Adrenal gland (tissue), 12 donors: ENCODE data around the gene CELF2. TPM values are rescaled to one million over a fixed set of nuclear protein-coding genes. Genes with fewer than 3 reads are reported as not detected.

Source experiments
- DNase-seq, 7 donors: peaks; one replicate each; pipeline ENCODE4 v3.0.0-alpha.2; 2019 to 2020
- H3K27ac ChIP-seq, 5 donors: fragments of 200-600 bp; sonication (generic) in 4 of 5; 1 replicate in 3 of 5; 2 replicates in 2 of 5; pipeline versions ENCODE4 v1.5.1 to v1.8.0; 2016 to 2020; ENCODE audit warnings: mild to moderate bottlenecking in 1 of 5
- H3K27me3 ChIP-seq: fragments of 200-600 bp; 2 replicates; pipeline ENCODE4 v1.8.0; 2021
- H3K36me3 ChIP-seq, 2 donors: fragments of 200-600 bp; replicated peaks in 1 of 2; 1 replicate in 1 of 2; 2 replicates in 1 of 2; pipeline versions ENCODE4 v1.5.1 to v1.8.0; 2018 to 2022
- H3K4me1 ChIP-seq, 2 donors: fragments of 200-600 bp; replicated peaks in 1 of 2; 1 replicate in 1 of 2; 2 replicates in 1 of 2; pipeline versions ENCODE4 v1.5.1 to v1.8.0; 2018 to 2021
- H3K4me3 ChIP-seq, 4 donors: fragments of 200-600 bp; sonication (generic) in 3 of 4; one replicate each; pipeline ENCODE4 v1.5.1; 2016 to 2018
- H3K9me3 ChIP-seq, 3 donors: fragments of 200-600 bp; sonication (generic) in 1 of 3; replicated peaks in 1 of 3; 1 replicate in 2 of 3; 2 replicates in 1 of 3; pipeline versions ENCODE4 v1.5.1 to v1.8.0; 2016 to 2021
- POLR2A ChIP-seq, 2 donors: fragments of 450-650 bp; IDR thresholded peaks; one replicate each; pipeline ENCODE4 v1.6.1; 2017; ENCODE audit warnings: antibody characterized with exemption in 2 of 2, mild to moderate bottlenecking in 2 of 2, moderate library complexity in 1 of 2
- WGBS, 4 donors: extraction: QIAGEN DNeasy Blood & Tissue Kit in 2 of 4; methylation state at CpG; one replicate each; pipeline versions ENCODE4 v1.1.5 to v1.1.7; 2013 to 2017; 5-methylcytosine and 5-hydroxymethylcytosine counted together
- intact Hi-C, 2 donors: fragments of 100-400 bp; cut with DNase I; formaldehyde crosslinking; loops; one replicate each; pipeline versions ENCODE4 v1.14.1 to v1.15.0; 2022 to 2023
- polyA plus RNA-seq, 3 donors: library from polyadenylated mRNA; stranded (reverse); fragments of 200-250 nt in 2 of 3; fragments of 350-450 nt in 1 of 3; fragmentation: Illumina TruSeq in 1 of 3; extraction: RNeasy Lipid Tissue Mini Kit (QIAGEN cat#74804) in 1 of 3; gene quantifications; one replicate each; pipeline ENCODE4 v1.2.3, GENCODE V29; 2013 to 2014
- total RNA-seq, 9 donors: library from RNA; depleted of rRNA in 4 of 9; stranded (reverse); fragments of >200 nt in 4 of 9; fragments of 120-200 nt in 1 of 9; fragmentation: NEBNext Ultra II Directional in 1 of 9; extraction: Animal tissue kit (Norgen Biotek cat#: 25700) in 1 of 9; gene quantifications; one replicate each; pipeline versions ENCODE4 v1.1.0 to v1.2.4, GENCODE V29; 2013 to 2023
- TF ChIP-seq, protein P1 (sequence below), 6 experiments: fragments of 450-650 bp in 4 of 6; fragments of 200-600 bp in 2 of 6; sonication (generic) in 1 of 6; IDR thresholded peaks; 1 replicate in 5 of 6; 2 replicates in 1 of 6; pipeline versions ENCODE4 v1.5.1 to v1.8.0; 2016 to 2021; ENCODE audit warnings: antibody characterized with exemption in 6 of 6, mild to moderate bottlenecking in 2 of 6, moderate library complexity in 1 of 6
- donor health status: healthy with polysubstance abuse.
- donor health status: Bipolar disorder and iron deficiency.
- donor health status: DM: yes; HTN: yes; CAD: no.
- donor health status: DM: no; HTN: no; CAD: no.
- donor health status: DM: no; HTN: no; CAD: no.
- donor health status: DM: yes; HTN: yes; CAD: no.

CELF2 gene
- total and polyA plus RNA-seq, 12 donors = 2.7 to 26.0 (median 10.3) TPM

DNA sequence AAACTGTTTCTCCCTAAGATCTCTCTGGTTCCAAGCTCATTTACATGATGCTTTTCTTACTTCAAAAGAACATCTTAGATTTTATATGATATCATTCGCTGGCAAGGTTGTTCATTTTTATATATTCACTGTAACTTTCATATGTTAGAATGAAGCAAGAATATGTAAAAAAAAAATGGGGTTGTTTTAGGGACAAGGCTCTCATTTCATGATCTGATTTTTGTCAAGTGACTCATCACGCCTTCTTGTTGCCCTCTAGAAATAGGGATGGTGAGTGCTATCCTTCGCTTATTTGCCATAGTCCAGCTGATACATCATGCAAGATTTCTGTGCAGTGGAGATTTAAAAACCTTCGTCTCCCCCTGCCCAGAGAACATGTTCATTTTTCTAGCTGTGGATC lies 14.0 kb upstream of the CELF2 start:
- H3K27ac ChIP-seq = no peak overlapping the region
- no peak for DNase-seq
- intact Hi-C loops = no loop called here
- no peaks in the 10 kb centered on the region for H3K27me3 ChIP-seq
- no peaks in the 10 kb centered on the region for H3K36me3 ChIP-seq
- H3K4me3 ChIP-seq = no peak overlapping the region
- 72 to 89% (median 75%) methylated on average over 4 of the region's 4 CpGs for WGBS, 4 donors
- no peaks in the 10 kb centered on the region for H3K9me3 ChIP-seq
- TF ChIP-seq, protein P1, sequence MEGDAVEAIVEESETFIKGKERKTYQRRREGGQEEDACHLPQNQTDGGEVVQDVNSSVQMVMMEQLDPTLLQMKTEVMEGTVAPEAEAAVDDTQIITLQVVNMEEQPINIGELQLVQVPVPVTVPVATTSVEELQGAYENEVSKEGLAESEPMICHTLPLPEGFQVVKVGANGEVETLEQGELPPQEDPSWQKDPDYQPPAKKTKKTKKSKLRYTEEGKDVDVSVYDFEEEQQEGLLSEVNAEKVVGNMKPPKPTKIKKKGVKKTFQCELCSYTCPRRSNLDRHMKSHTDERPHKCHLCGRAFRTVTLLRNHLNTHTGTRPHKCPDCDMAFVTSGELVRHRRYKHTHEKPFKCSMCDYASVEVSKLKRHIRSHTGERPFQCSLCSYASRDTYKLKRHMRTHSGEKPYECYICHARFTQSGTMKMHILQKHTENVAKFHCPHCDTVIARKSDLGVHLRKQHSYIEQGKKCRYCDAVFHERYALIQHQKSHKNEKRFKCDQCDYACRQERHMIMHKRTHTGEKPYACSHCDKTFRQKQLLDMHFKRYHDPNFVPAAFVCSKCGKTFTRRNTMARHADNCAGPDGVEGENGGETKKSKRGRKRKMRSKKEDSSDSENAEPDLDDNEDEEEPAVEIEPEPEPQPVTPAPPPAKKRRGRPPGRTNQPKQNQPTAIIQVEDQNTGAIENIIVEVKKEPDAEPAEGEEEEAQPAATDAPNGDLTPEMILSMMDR (IDR thresholded peaks at IDR 0.05) = no peak
- no peaks in the 10 kb centered on the region for H3K4me1 ChIP-seq

DNA sequence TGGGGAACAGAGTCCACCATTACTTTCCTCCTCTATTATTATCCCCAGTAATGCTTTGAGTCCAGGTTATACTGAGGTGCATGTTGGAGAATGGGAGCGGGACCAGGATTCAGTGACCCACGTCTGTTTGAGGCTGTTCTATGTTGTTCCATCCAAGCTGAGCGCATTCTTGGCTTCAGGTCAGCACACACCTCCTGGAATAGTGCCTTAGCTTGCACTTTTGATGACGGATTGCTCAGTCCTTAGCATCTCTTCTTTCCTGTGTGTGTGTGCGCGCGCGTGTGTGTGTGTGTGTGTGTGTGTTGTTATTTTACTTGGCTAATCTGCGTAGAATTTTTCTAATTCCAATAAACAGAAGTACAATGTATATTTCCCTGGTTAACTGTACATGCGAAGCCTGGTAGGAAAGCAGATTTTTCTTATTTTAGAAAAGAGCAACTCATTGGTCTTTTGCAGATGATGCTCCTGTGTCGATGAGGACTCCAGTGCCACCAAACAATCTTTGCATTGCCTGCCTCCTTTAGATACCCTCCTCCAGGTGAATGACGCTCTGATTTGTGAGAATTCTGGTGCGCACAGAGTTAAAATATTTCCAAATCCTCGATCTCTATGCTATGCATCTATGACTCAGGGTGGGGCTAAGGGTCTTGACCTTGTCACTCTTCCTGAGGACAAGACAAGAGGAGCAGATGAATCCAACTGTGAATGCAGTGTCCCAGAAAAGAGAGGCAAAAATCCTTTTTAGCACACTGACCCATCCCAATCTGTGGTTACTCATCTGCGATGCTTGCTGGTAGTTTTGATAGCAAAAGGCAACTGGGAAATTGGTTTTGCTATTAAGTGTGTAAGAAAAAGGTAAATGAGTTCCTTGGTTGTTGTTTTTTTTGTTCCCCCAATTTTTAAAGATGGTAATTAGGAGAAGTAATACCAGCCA lies 13.3 kb upstream of the CELF2 start:
- H3K9me3 ChIP-seq = no peaks in the 10 kb centered on the region
- H3K4me1 ChIP-seq = no peaks in the 10 kb centered on the region
- intact Hi-C loops = no loop called here
- H3K36me3 ChIP-seq = no peaks in the 10 kb centered on the region
- no peak for TF ChIP-seq POLR2A (IDR thresholded peaks at IDR 0.05)
- H3K4me3 ChIP-seq = no peak overlapping the region
- no peak for DNase-seq
- H3K27ac ChIP-seq = no peak overlapping the region
- H3K27me3 ChIP-seq = no peaks in the 10 kb centered on the region
- WGBS, 4 donors = 74 to 81% (median 78%) methylated on average over 15 of the region's 15 CpGs

DNA sequence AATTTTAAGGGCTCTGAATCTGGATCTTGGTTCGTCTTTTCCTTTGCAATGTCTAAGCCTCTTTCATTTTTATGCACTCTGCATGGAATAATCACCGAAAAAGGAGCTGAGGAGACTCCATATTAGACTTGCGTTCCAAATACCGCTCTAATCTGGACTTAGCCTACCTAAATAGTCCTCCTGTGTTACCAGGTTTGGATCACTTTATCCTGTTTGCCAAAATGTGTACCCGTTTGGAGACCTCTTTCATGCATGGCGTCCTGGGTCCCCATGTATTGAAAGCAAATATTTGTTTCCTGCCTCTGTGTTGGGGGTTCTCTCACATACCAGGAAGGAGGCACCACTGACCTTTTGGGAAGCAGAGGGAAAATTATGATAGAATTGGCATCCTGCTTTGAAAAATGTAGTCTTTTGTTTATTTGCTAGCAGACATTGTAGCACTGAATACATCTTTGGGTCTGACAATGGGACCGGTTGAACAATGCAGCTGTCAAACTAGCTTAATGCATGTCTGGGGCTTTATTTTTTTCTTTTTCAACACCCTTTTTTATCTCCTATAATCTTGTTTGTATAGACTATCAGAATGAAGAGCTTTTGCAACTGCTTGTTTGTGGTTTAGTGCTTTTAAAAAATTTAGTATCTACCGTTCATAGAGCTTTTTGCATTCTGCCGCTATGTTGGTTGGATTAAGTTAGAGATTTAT lies 11.8 kb upstream of the CELF2 start:
- intact Hi-C loops = no loop called here
- WGBS, 4 donors = 72 to 76% (median 75%) methylated on average over 9 of the region's 9 CpGs
- Histone ChIP-seq H3K27me3 (no peaks in the 10 kb centered on the region), H3K4me3 (no peak overlapping the region), H3K4me1 (no peaks in the 10 kb centered on the region), H3K9me3 (no peaks in the 10 kb centered on the region), H3K27ac (no peak overlapping the region), H3K36me3 (no peaks in the 10 kb centered on the region)
- TF ChIP-seq, protein P1 (IDR thresholded peaks at IDR 0.05) = no peak
- no peak for DNase-seq

DNA sequence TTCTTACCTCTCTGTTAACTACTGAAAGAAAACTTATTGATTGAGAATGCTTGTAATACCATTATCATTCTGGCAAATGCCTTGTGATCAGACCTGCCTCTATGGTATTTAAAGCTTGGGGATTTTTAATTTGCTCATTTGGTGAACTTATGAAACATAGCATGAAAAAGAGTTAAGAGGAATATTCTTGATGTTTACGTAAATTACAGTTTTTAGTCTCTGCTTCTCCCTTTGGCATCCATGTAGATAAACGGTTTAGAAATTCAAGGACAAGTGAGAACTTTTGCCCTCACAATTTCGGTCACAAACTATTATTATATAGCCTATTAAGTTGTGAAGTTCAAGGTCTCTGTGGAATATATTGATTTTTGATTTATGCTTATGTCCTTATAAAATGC lies 11.2 kb upstream of the CELF2 start:
- Histone ChIP-seq H3K4me3 (no peak overlapping the region), H3K9me3 (no peaks in the 10 kb centered on the region), H3K27me3 (no peaks in the 10 kb centered on the region), H3K27ac (no peak overlapping the region), H3K36me3 (no peaks in the 10 kb centered on the region), H3K4me1 (no peaks in the 10 kb centered on the region)
- no peak for DNase-seq
- intact Hi-C loops = no loop called here
- 41 to 50% (median 45%) methylated on average over 3 of the region's 3 CpGs for WGBS, 4 donors
- TF ChIP-seq POLR2A (IDR thresholded peaks at IDR 0.05) = no peak
- TF ChIP-seq, protein P1 (IDR thresholded peaks at IDR 0.05) = no peak
